GM12874 (cell line): Measurements from ENCODE around the gene NAXD.

Source experiments
- CTCF ChIP-seq: IDR thresholded peaks from 2 replicates; pipeline ENCODE4 v1.5.1; 2011; ENCODE audit warnings: low read depth, mild to moderate bottlenecking, control low read depth, low read length, moderate library complexity; ENCODE audit not compliant: insufficient read depth

The NAXD gene

GRCh38 chr13:110650436-110650835 lies 35.1 kb downstream of the NAXD start:
- no peak for TF ChIP-seq CTCF

- no peak for TF ChIP-seq CTCF
Measured at GRCh38 chr13:110651271-110651670, 35.9 kb downstream of the NAXD start.

- TF ChIP-seq CTCF = no peak
Measured at GRCh38 chr13:110651726-110652230, 36.4 kb downstream of the NAXD start.

GRCh38 chr13:110652231-110652730 lies 36.9 kb downstream of the NAXD start:
- TF ChIP-seq CTCF = no peak

GRCh38 chr13:110652764-110653163 lies 37.4 kb downstream of the NAXD start:
- TF ChIP-seq CTCF = no peak

- TF ChIP-seq CTCF = no peak
Measured at GRCh38 chr13:110653271-110653670, 37.9 kb downstream of the NAXD start.

- no peak for TF ChIP-seq CTCF
Measured at GRCh38 chr13:110653851-110654250, 38.5 kb downstream of the NAXD start.
